NCI-H2196 treated with DMSO at 0.1 percent for 48 hours (cell line): ENCODE measurements around the gene ITPR2.
"Not testable (repeated sequence)": the region's sequence is repeated elsewhere in the genome, so short reads cannot be mapped to it uniquely, and the experiment has no call there.

ENCODE experiments used
- DNase-seq: peaks from one replicate; lab custom pipeline; 2025; ENCODE audit not compliant: unreplicated experiment; lab: John Stamatoyannopoulos, UW

Gene ITPR2

DNA sequence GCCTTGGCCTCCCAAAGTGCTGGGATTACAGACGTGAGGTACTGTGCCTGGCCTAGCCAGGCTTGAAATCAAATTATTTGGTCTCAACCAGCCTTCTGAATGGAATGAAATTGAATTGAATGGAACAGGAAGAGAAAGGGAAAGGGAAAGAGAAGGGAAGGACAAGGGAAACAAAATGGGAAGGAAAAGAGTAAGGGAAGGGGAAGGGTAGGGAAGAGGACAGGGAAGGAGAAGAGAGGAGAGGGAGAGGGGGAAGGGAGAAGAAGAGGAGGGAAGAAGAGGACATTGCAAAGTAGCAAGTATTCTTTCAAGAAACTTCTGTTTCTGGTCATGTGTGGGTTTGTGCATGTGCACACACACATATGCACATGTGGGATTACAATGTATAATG, 97.8 kb downstream of the ITPR2 start:
- DNase-seq: no peak

DNA sequence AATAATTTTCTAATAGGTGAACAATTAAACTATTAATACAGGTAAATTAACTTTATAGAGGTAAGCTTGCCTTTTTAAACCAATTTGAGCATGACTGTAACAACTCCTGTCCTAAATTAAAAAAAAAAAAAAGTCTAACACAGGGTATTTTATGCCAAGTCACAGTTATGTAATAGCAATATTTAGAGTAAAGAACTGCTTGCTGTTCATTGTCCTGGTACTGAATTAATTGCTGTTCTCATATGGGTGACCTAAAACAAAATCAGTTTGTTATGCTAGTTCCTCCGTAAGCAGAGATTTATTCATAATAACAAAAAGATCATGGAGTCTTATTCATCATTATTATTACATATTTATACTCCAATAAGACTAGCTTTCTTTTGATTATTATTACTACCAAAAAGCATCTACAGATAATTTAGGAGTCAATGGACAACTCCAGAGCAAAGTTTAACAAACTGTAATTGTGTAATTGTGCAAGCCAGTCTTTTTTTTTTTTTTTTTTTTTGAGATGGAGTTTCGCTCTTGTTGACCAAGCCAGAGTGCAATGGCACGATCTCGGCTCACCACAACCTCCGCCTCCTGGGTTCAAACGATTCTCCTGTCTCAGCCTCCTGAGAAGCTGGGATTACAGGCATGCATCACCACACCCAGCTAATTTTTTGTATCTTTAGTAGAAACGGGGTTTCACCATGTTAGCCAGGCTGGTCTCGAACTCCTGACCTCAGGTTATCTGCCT, 98.3 kb downstream of the ITPR2 start:
- no peak for DNase-seq

DNA sequence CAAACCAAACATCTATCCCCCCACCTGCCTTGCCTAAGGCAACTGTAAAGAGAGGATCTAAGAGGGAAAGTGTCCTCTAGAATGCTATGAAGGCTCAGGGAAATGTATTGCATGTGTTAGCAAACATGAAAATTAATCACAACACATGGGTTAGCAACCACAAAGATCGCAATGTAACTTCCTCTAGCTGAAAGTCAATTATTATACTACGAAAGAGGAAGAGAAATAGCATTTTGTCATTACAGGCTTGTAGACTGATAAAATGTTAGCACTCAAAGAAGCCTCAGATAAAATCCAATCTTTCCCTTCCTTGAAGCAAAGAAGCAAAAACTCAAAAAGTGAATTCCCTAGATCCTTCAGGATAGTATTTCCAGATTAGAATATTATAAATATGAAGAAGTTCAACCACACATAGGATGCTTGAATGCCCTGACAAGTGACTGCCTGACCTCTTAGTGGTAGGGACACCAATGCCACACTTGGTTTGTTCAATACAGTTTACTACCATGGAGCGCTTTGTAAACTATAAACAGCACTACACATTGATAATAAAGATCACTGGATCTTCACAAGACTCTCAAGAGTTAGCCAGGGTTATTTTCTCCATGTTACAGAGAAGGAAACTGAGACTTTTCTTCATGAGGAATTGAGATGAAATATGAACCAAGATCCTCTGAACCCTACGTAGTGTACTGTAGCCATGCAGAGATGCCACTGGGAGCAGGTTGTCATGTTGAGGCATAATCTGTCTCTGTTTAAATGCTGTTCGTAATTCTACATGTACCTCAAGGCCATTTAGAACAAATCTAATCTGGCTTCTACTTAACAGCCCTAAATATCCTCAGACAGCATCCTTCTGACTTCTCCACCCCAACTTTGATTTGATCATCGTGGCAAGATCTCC, 100.7 kb downstream of the ITPR2 start:
- no peak for DNase-seq

DNA sequence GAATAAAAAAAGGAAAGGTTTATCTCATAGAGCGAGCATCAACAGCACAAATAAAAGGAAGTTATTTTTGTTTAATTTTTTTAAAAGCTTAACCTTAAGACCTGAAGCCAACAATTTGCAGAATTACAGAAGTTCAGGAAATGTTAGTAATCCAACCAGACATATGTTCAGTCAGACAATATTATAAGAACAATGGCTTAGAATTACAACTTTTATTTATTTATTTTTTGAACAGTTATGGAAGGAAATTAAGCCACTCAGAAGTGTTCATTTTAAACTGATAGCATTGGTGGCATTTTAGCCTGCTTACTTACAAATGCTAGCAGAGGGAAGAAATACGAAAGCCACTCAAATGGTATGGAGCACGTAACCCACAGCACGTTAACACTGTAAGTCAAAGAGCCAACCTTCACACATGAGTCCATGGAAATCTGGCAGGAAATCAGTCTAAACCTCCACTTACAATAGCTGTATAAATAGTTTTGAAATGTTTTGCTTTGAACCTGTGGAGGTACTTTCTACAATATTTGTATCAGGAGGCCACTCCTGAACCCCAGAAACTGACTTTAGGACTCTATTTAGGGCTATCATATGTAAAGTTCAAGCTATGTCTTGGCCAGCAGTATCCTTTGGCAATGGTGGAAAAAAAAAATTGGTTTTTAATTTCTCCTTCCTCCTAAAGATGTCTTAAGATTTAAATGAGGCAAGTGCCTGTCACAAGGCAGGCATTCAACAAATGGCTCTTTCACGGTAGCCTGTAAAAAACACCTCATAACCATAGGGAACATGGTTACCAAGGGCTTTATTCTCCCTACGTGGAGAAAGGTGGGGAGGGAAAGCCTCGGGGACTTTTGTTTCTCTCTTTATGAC, 102.3 kb downstream of the ITPR2 start:
- DNase-seq: no peak

DNA sequence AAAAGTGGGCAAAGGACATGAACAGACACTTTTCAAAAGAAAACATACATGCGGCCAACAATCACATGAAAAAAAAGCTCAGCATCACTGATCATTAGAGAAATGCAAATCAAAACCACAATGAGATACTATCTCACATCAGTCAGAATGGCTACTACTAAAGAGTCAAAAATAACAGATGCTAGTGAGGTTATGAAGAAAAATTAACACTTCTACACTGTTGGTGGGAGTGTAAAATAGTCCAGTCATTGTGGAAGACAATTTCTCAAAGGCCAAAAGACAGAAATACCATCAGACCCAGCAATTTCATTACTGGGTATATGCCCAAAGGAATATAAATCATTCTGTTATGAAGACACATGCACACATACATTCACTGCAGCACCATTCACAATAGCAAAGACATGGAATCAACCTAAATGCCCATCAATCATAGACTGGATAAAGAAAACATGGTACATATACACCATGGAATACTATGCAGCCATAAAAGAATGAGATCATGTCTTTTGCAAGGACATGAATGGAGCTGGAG, 103.8 kb downstream of the ITPR2 start:
- not testable (repeated sequence) for DNase-seq

DNA sequence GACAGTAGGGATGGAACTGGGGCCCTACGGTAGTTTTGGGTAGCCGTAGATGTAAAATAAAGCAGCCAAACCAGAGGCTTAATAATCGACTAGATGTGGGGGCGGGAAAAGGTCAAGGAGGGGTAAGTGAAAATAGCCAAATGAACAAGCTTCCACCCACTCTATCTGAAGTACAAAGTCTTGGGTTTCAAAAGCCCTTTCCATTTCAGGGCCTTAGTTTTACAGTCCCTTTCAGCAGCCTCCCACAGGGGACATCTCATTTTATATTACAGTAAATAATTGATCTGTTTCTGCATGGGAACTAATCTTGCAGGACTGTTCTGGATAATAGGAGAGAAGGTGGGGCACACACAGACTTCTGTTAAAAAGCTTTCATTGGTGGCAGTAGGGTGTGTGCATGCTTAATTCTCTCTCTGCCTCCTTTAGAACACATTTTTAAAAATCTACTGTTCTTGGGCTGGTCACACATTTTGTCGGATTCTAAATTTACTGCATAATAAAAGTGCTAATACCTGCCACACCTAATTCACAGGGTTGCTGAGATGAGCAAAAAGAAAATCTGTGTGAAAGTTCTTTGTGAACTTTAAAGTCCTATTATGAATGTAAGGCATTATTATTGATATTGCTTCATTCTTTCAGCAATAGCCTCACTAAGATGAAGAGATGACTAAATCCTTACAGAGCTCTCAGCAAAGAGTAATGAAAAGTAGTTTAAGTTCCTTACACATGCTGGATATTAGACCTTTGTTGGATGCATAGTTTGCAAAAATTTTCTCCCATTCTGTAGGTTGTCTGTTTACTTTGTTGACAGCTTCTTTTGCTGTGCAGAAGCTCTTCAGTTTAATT, 104.6 kb downstream of the ITPR2 start:
- DNase-seq: no peak

DNA sequence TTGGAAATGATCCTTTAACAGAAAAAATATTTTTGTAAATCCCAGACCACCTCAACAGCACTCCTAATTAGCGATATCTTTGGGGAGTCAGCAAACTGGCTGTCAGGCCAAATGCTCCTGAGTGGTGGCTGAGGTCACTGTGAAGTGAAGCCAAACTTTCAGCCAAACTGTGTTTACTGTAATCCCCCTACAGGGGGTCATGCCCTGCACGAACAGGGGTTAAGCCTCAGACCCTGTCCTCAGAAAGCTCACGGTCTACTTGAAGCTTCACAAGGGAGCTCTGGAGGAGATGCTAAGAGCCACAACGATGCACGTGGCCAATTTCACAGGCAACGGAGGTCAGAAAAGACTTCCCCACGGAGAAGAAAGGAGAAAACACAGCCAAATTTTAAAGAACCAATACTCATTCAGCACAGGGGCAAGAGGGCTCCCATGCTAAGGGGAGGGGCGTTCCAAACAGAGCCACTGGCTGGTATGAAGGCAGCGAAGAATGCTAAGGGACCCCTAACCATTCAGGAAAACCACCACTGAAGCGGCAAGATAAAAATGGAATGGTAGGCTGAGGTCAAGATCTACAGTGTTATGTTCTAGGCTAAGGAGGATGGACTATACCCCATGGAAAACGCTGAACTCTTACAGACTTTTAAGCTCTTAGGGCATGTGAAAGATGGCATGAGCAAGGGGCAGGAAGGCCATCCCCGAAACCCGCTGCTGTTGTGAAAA, 105.4 kb downstream of the ITPR2 start:
- no peak for DNase-seq

DNA sequence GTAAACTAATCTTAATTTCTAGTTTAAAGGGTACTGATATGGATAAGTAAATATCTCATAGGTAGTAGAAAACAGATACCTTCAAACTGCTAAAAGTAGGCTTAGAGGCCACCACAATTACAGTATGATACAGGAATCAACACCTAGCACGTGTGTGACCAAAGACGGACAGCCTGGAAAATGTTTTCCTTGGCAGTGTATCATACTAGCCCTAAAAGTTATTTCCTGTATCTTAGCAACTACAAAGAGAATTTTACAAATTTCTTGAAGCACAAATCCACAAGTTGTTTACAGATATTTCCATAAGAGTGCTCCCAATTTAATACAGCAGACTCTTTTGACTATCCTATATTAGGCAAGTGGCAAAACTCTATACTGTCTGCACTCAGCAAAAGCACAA, 106.0 kb downstream of the ITPR2 start:
- no peak for DNase-seq

DNA sequence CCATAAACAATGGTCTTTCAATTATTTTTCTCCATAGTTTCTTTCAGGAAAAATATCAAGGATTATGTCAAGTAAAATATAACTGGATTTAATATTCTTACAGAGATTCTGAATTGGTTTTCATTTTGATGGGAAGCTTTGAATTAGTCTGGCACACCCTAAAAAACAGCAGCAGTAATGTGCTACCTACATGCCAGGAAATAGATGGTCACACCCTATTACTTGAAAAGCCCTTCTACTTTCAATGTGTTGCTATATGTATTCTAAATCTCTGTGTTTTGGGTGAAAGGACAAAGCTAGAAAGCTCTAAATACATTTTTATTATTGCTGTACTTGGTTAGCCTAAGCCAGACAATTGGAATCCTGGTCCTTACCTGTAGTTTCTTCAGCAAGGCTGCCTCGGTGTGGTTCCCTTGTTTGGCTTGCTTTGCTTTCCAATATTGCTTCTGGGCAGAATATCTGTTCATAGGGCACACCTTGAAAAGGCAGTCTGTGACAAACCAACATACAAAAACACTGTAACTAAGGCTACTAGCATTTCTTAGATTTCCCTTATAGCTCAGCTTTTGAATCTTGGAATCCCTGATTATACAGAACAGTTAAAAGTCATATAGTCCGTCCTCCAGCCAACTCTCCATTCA, 107.6 kb downstream of the ITPR2 start:
- DNase-seq: no peak

DNA sequence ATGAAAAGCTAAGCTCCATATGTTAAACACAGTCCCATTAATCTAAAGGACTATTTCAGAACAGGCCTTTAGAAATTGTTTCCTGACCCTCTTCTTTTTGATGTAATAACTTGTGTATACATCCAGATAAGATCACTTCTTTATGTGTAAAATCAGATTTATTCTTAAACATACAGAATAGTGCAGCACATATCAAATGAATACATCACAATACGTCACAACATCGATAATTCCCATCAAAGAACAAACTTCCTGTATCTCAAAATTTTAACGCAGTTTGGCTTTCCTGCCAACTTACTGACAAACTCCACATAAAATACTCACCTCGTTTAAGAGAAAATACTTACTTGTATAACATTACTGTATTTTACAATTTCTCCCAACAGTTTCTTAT, 108.7 kb downstream of the ITPR2 start:
- no peak for DNase-seq

DNA sequence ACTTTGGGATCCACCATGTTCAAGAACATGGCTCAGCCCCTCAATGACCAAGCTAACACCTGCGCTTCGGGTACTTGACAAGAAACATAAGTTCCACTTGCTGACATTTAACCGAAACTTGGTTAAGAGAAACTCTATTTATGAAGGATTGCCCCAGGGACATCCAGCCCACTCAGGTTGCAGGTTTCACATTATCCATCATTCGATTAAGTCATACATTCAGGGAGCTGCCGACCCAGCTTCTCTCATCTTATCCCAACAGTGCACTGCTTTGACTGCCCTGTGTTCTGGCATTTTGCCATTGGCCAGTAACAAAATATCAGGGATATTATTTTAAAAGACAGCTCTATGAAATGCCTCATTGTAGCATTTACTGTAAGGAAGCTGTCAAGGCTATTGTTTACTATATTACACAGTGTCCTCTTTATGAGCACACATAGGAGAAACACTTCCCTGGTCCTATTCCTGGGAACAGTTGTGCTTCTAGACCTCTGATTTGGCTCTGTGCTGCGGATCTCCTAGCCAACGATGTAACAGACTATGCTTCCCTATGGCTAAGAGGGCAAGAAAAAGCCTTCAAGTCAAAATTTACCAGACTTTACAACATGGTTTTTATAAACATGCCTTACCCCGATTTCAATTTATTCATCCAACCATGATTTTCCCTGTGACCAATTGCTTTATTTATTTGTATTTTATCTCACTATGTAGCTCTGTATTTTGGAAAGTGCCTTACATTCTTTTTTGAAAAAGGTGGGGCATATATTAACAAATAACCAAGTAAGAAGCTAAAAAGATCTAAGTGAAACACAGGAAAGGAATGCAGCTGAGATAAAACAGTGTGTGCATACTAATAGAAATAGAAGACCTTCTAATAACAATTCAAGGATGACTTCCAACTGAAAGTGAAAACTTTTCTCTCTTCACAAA, 109.3 kb downstream of the ITPR2 start:
- no peak for DNase-seq

DNA sequence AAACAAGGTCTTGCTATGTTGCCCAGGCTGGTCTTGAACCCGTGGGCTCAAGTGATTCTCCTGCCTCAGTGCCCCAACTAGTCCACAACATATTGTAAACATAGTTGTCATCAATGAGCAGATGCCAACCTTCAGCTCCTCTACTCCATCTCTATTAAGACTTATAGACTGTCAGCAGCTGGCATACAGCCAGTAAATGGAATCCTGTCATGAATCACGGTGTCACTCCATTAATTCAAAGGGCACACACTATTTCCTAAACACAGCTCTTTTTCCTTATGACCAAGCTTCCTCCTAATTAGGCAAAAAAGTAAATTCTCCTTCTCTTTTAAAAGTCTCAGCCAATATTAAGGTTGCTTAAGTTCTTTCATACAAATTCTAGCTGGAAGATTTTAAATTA, 111.2 kb downstream of the ITPR2 start:
- DNase-seq: no peak

DNA sequence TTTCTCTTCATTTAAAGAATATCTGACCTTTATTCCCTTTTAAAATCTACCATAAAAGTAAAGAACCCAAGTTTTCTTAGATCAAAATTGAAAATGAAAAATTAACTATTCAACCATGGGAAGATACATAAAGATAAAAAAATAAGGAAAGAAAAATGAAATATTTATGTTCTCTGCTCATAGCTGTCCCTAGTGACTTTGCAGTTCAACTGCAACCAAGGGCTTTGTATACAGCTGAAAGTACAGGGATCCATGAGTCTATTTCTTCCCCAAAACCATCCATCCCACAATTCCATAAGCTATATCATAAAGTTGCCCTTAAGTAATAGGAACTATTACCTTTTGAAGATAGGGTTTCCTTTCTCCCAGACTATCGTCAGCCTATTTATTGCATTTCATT, 113.1 kb downstream of the ITPR2 start:
- no peak for DNase-seq

DNA sequence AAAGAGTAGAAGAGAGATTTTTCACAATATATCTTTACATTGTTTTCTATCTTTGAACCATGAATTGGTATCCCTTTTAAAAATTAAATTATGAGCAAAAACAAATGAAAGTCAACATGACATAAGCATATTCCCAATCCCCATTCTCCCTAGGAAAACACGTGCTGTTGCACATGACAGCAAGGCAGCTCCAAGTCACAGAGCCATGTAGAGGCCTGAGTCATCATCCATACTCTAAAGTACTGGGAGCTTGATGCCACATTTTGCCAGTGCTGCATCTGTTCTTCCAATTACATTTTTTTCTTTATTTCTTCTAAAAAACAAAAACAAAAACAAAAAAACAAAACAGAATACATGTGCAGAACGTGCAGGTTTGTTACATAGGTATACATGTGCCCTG, 115.2 kb downstream of the ITPR2 start:
- DNase-seq: no peak

DNA sequence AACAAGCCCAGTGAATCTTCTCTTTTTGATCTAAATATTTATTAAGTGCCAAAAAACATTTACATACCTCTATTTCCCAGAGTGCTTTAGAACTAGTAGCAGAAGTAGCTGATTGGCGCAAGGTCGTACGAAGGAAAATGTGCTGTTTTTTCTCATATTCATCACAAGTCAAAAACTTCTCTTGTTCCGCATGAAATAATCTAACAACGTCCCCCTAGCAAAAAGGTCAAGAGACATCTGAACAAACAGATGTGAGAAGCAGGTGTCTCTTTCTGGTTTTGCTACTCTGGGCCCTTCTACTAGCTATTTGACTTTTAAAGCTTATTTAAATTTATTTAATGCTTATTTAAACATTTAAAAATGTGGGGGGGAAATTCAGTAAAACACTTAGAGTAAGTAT, 117.8 kb downstream of the ITPR2 start:
- DNase-seq: no peak

DNA sequence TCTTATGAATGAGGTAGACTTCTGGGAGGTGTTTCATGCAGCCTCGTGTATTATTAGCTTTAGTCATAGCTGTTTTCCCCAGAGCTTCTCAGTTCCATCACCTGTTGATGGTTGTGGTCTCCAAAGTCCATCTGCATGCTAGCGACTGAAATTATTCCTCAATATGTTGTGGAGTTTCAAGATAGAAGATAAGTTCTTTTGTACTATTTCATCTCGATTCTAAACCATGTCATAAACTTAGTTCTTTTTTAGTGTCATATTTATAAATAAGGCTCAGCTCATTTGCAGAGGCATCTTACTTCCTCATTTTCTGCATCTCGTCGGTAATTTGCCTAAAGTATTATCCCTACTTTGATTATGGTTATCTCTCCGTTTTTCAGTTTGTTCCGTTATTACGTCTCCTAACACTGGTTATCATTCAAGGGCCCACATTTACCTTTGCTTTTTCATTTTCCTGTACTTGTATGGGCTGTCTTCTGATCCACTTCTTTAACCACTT, 119.1 kb downstream of the ITPR2 start:
- DNase-seq: no peak

DNA sequence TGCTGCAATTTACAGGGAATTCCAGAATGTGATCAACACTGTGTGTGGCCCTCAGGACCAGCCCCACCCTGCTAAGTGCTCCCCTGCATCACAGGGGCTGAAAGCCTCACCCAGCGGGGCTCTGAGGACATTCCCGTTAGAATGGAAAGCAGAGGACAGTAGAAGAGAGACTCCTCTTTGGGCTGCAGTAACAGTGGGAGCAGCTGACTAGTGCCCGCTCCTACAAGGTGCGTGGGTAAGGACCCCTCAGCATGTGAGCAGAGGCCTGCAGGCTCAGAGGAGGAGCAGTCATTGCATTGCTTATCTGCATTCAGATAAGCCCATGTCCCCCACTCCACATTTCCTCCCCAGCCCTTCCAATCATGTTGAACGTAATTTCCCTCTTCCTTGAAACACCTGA, 120.1 kb downstream of the ITPR2 start:
- DNase-seq: no peak

DNA sequence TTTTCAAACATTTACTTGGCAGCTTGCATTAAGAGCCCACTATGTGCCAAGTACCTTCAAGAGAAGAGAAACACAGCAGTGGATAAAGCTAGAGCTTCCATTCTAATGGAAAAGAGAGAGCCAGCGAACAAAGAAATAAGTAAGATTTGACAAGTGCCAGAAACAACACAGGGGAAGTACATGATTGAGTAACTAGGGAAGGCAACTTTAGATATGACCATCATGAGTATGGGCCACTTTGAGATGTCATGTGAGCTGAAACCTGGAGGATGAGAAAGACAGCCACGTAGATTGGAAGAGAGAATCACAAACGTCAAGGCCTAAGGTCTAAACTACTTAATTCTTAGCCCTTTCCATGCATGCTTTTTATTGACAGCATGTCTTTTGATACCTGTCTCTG, 121.4 kb downstream of the ITPR2 start:
- DNase-seq: no peak
